ENCODE results near the gene KANSL1L. TPM values are rescaled to one million over a fixed set of nuclear protein-coding genes. Genes with fewer than 3 reads are reported as not detected.

The KANSL1L gene
- total and polyA plus RNA-seq, 2 experiments from 2014 or later: 7.4 to 21.1 TPM

DNA sequence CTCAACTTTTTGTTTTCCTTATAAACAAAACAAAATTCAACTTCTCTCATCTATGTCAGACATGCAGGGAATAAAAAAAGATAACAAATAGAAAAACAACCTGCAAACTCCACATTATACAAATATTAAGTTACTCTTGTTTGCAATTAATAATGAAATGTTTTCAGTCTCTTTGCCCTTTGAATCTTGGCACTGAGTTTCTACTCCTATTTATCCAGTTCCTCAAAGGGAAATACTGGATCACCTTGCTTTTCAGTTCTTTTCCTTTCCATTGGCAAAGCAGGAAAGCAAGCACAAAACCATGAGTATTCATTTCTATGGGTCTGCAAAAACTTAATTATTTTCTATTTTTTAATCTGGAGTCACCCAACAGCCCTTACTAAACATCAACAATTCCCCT, 23.6 kb downstream of the KANSL1L start (continued):
- TF ChIP-seq, protein P1, sequence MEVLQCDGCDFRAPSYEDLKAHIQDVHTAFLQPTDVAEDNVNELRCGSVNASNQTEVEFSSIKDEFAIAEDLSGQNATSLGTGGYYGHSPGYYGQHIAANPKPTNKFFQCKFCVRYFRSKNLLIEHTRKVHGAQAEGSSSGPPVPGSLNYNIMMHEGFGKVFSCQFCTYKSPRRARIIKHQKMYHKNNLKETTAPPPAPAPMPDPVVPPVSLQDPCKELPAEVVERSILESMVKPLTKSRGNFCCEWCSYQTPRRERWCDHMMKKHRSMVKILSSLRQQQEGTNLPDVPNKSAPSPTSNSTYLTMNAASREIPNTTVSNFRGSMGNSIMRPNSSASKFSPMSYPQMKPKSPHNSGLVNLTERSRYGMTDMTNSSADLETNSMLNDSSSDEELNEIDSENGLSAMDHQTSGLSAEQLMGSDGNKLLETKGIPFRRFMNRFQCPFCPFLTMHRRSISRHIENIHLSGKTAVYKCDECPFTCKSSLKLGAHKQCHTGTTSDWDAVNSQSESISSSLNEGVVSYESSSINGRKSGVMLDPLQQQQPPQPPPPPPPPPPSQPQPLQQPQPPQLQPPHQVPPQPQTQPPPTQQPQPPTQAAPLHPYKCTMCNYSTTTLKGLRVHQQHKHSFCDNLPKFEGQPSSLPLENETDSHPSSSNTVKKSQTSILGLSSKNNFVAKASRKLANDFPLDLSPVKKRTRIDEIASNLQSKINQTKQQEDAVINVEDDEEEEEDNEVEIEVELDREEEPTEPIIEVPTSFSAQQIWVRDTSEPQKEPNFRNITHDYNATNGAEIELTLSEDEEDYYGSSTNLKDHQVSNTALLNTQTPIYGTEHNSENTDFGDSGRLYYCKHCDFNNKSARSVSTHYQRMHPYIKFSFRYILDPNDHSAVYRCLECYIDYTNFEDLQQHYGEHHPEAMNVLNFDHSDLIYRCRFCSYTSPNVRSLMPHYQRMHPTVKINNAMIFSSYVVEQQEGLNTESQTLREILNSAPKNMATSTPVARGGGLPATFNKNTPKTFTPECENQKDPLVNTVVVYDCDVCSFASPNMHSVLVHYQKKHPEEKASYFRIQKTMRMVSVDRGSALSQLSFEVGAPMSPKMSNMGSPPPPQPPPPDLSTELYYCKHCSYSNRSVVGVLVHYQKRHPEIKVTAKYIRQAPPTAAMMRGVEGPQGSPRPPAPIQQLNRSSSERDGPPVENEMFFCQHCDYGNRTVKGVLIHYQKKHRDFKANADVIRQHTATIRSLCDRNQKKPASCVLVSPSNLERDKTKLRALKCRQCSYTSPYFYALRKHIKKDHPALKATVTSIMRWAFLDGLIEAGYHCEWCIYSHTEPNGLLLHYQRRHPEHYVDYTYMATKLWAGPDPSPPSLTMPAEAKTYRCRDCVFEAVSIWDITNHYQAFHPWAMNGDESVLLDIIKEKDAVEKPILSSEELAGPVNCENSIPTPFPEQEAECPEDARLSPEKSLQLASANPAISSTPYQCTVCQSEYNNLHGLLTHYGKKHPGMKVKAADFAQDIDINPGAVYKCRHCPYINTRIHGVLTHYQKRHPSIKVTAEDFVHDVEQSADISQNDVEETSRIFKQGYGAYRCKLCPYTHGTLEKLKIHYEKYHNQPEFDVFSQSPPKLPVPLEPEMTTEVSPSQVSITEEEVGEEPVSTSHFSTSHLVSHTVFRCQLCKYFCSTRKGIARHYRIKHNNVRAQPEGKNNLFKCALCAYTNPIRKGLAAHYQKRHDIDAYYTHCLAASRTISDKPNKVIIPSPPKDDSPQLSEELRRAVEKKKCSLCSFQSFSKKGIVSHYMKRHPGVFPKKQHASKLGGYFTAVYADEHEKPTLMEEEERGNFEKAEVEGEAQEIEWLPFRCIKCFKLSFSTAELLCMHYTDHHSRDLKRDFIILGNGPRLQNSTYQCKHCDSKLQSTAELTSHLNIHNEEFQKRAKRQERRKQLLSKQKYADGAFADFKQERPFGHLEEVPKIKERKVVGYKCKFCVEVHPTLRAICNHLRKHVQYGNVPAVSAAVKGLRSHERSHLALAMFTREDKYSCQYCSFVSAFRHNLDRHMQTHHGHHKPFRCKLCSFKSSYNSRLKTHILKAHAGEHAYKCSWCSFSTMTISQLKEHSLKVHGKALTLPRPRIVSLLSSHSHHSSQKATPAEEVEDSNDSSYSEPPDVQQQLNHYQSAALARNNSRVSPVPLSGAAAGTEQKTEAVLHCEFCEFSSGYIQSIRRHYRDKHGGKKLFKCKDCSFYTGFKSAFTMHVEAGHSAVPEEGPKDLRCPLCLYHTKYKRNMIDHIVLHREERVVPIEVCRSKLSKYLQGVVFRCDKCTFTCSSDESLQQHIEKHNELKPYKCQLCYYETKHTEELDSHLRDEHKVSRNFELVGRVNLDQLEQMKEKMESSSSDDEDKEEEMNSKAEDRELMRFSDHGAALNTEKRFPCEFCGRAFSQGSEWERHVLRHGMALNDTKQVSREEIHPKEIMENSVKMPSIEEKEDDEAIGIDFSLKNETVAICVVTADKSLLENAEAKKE (CRISPR knock-in tag; IDR thresholded peaks at IDR 0.05): no peak
- TF ChIP-seq, protein P2, sequence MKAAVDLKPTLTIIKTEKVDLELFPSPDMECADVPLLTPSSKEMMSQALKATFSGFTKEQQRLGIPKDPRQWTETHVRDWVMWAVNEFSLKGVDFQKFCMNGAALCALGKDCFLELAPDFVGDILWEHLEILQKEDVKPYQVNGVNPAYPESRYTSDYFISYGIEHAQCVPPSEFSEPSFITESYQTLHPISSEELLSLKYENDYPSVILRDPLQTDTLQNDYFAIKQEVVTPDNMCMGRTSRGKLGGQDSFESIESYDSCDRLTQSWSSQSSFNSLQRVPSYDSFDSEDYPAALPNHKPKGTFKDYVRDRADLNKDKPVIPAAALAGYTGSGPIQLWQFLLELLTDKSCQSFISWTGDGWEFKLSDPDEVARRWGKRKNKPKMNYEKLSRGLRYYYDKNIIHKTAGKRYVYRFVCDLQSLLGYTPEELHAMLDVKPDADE (IDR thresholded peaks at IDR 0.05): no peak

DNA sequence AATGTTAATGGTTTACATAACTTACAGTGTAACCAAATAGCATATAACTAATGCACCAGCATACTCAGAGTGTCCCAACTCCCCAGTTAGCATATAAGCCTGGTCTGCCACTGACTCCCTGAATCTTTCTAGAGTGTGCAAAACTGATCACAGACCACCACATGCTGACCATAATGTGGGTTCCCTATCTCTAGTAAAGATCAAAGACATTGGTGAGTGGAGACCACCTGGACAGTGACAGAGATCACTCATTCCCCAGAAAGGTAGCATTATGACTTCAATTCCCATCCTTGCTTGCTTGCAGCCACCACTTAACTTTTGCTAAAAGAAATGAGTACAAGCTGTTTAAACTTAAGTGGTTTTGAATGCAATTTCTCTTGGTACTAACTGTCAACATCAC, 39.0 kb downstream of the KANSL1L start:
- Histone ChIP-seq H4K20me1 (replicated peaks; ENCODE audit: insufficient read depth) (no peaks in the 10 kb centered on the region), H3K79me2 (replicated peaks; ENCODE audit: insufficient read depth) (no peaks in the 10 kb centered on the region), H2AFZ (no peak overlapping the region), H3K4me2 (no peak overlapping the region), H3K9me2 (ENCODE audit: insufficient read depth) (no peaks in the 10 kb centered on the region), H3F3A (replicated peaks; ENCODE audit: low read depth) (no peaks in the 10 kb centered on the region), H3K27me3 (ENCODE audit: insufficient read depth) (no peaks in the 10 kb centered on the region), H3K27ac (ENCODE audit: low read depth) (no peak overlapping the region), H3K4me1 (ENCODE audit: insufficient read depth) (peaks cover 11% of the 10 kb centered on the region), H3K4me3 (no peak overlapping the region), H3K36me3 (ENCODE audit: insufficient read depth) (no peaks in the 10 kb centered on the region)
- Mint-ChIP-seq H3K27me3 (ENCODE audit: insufficient read depth, low read depth, poor library complexity) (no peaks in the 10 kb centered on the region), H3K9me3 (no peaks in the 10 kb centered on the region), H3K27ac (no peak overlapping the region), H3K4me3 (no peak overlapping the region), H3K4me1 (peaks cover 12% of the 10 kb centered on the region; the same call in 2 of the 3 replicates), H3K36me3 (ENCODE audit: low read depth) (peaks cover 3% of the 10 kb centered on the region)
- DNase-seq (ENCODE audit: low spot score) (no peak), ATAC-seq (no peak)
- TF ChIP-seq EZH2phosphoT487 (IDR thresholded peaks at IDR 0.05; ENCODE audit: unreplicated experiment): no peak
- TF ChIP-seq, protein P3, sequence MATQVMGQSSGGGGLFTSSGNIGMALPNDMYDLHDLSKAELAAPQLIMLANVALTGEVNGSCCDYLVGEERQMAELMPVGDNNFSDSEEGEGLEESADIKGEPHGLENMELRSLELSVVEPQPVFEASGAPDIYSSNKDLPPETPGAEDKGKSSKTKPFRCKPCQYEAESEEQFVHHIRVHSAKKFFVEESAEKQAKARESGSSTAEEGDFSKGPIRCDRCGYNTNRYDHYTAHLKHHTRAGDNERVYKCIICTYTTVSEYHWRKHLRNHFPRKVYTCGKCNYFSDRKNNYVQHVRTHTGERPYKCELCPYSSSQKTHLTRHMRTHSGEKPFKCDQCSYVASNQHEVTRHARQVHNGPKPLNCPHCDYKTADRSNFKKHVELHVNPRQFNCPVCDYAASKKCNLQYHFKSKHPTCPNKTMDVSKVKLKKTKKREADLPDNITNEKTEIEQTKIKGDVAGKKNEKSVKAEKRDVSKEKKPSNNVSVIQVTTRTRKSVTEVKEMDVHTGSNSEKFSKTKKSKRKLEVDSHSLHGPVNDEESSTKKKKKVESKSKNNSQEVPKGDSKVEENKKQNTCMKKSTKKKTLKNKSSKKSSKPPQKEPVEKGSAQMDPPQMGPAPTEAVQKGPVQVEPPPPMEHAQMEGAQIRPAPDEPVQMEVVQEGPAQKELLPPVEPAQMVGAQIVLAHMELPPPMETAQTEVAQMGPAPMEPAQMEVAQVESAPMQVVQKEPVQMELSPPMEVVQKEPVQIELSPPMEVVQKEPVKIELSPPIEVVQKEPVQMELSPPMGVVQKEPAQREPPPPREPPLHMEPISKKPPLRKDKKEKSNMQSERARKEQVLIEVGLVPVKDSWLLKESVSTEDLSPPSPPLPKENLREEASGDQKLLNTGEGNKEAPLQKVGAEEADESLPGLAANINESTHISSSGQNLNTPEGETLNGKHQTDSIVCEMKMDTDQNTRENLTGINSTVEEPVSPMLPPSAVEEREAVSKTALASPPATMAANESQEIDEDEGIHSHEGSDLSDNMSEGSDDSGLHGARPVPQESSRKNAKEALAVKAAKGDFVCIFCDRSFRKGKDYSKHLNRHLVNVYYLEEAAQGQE (IDR thresholded peaks at IDR 0.05; ENCODE audit: unreplicated experiment): no peak
- TF ChIP-seq, protein P4, sequence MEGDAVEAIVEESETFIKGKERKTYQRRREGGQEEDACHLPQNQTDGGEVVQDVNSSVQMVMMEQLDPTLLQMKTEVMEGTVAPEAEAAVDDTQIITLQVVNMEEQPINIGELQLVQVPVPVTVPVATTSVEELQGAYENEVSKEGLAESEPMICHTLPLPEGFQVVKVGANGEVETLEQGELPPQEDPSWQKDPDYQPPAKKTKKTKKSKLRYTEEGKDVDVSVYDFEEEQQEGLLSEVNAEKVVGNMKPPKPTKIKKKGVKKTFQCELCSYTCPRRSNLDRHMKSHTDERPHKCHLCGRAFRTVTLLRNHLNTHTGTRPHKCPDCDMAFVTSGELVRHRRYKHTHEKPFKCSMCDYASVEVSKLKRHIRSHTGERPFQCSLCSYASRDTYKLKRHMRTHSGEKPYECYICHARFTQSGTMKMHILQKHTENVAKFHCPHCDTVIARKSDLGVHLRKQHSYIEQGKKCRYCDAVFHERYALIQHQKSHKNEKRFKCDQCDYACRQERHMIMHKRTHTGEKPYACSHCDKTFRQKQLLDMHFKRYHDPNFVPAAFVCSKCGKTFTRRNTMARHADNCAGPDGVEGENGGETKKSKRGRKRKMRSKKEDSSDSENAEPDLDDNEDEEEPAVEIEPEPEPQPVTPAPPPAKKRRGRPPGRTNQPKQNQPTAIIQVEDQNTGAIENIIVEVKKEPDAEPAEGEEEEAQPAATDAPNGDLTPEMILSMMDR (conservative IDR thresholded peaks at IDR 0.05; ENCODE audit: low read depth in 2 of 2): no peak
- no peak for TF ChIP-seq CREB1 (CRISPR knock-in tag; IDR thresholded peaks at IDR 0.05; ENCODE audit: low read depth)
